IPS-NIHi11 (cell line): ENCODE data around the gene IKZF3.
"Not testable (repeated sequence)": the region's sequence is repeated elsewhere in the genome, so short reads cannot be mapped to it uniquely, and the experiment has no call there.

ENCODE experiments used
- DNase-seq: peaks from one replicate; pipeline ENCODE4 v3.0.0; 2012; ENCODE audit warnings: mixed read lengths, low spot score

IKZF3 gene

GRCh38 chr17:39755554-39756379 lies 108.3 kb downstream of the IKZF3 start:
- no peak for DNase-seq

GRCh38 chr17:39754958-39755553 lies 109.1 kb downstream of the IKZF3 start:
- DNase-seq: peak; percentile 26

- DNase-seq: peak; percentile 97
Observed at GRCh38 chr17:39754161-39754957, 109.8 kb downstream of the IKZF3 start.

DNA sequence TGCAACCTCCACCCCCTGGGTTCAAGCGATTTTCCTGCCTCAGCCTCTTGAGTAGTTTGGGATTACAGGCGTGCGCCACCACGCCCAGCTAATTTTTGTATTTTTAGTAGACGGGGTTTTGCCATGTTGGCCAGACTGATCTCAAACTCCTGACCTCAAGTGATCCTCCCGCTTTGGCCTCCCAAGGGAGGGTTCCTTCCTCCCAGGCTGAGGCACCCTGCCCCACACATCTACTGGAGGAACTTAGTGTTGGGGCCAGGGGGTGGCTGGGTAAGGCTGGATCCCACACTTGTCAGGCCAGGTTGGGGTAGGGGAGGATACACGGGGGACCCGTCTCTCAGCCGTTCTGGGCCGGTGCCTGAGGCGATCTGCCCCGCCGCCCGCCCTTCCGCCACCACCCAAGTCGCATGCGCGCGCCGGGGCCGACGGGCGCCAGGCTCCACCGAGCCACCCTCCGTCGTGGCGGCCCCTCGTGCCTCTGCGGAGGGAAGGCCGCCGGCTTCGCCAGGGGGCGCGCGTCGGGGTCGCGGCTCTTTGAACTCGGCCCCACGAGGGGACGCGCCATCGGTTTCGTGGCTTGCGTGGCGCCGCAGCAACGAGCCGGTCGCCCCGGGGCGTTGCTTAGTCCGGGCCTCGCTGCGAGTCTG lies 110.5 kb downstream of the IKZF3 start:
- DNase-seq: peak; percentile 82

GRCh38 chr17:39752241-39752881 lies 111.8 kb downstream of the IKZF3 start:
- DNase-seq: peak; percentile 36

GRCh38 chr17:39751637-39752036 lies 112.5 kb downstream of the IKZF3 start:
- no peak for DNase-seq

GRCh38 chr17:39751016-39751543 lies 113.0 kb downstream of the IKZF3 start:
- no peak for DNase-seq

DNA sequence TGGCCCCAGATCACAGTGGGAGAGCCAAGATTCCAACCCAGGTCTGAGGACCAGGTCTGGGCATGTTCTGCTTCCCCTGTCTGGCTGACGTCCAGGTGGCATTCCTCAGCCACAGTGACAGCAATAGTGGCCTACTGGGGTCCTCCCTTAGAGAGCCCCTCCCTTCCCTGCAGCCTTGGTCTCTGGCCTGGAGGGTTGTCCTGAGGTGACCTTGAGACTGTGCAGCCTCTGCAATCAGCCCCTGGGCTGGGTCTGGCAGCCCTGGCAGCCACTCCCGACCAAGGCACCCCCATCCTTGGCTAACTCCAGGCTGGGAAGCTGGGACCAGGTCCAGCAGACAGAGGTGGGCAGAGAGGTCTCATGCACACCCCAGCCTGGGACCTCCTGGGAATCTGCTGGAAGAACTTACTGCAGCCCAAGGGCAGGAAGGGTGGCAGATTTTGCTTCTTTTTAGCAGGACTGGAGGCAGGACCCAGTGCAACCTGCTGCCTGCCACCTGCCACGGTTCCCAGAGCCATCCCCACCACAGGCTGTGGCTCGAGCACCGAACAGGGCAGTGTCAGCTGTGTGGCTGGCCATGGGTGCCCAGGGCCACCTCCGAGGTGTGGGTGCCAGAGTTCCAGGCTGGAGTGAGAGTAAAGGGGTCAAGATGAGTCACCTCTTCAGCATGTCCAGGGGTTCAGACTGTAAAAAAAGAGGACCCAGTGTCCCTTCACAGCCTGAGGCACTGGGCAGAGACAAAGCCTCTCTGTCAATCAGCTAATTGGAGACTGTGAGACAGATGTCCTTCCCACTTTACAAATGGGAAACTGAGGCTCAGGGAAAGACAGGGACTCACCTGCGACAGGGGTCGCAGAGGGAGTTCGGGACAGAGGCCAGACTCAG lies 113.7 kb downstream of the IKZF3 start:
- no peak for DNase-seq

- not testable (repeated sequence) for DNase-seq
Observed at GRCh38 chr17:39748444-39749034, 115.6 kb downstream of the IKZF3 start.

- no peak for DNase-seq
Observed at GRCh38 chr17:39747745-39748144, 116.4 kb downstream of the IKZF3 start.

- no peak for DNase-seq
Observed at GRCh38 chr17:39746145-39746461, 118.0 kb downstream of the IKZF3 start.

DNA sequence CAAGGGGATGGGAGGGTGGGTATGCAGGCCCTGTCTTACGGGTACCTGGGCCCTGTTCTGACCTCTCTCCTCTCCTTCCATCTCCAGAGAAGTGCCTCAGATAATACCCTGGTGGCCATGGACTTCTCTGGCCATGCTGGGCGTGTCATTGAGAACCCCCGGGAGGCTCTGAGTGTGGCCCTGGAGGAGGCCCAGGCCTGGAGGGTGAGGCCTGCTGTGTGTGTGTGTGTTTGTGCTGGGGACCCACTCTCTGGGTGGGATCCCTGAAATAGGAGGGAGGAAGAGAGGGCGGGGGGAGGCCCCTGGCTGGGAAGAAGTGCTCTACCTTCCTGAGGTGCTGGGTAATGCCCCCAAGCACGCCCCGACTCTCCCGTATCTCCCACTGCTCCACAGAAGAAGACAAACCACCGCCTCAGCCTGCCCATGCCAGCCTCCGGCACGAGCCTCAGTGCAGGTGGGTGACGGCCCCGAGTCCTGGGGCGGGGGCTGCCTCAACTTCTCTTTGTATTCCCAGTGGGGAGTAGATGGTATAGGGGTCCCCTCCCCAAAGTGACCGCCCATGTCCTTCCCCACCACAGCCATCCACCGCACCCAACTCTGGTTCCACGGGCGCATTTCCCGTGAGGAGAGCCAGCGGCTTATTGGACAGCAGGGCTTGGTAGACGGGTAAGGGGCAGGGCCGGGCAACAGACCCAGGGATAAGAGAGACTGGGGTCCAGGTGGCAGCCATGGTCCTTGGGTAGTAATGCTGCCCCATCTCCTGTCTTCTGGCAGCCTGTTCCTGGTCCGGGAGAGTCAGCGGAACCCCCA lies 118.6 kb downstream of the IKZF3 start:
- no peak for DNase-seq

GRCh38 chr17:39744836-39745215 lies 119.3 kb downstream of the IKZF3 start:
- DNase-seq: no peak

- DNase-seq: no peak
Observed at GRCh38 chr17:39744075-39744835, 119.9 kb downstream of the IKZF3 start.

GRCh38 chr17:39742856-39743436 lies 121.2 kb downstream of the IKZF3 start:
- no peak for DNase-seq

DNA sequence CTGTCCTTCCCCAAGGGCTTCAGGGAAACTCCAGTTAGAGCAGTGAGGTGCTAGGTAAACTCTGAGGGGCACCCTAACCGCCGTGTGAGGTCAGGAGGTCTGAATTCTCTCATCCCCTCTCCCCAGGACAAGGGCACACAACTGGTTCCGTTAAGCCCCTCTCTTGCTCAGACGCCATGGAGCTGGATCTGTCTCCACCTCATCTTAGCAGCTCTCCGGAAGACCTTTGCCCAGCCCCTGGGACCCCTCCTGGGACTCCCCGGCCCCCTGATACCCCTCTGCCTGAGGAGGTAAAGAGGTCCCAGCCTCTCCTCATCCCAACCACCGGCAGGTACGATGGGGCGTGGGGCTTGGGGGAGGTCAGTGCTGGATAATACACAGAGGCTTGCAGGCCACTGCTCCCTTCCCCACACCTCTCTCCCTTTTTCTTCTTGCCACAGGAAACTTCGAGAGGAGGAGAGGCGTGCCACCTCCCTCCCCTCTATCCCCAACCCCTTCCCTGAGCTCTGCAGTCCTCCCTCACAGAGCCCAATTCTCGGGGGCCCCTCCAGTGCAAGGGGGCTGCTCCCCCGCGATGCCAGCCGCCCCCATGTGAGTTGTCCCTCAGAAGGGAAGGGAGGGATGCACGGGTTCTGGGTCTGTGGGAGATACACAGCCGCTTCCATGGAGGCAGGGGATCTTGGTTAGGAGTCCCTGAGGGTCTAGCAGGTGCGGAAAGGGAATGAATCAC lies 121.8 kb downstream of the IKZF3 start:
- no peak for DNase-seq

GRCh38 chr17:39740357-39741111 lies 123.6 kb downstream of the IKZF3 start:
- peak; percentile 76 for DNase-seq
